WI38 (cell line): ENCODE data around the gene TXNDC5.

Experiments used
- H3K4me3 ChIP-seq: 2 replicates; pipeline ENCODE4 v1.5.1; 2011; ENCODE audit warnings: low read depth, mild to moderate bottlenecking, control low read depth, low read length
- TF ChIP-seq, protein P1 (sequence below): IDR thresholded peaks from 2 replicates; pipeline ENCODE4 v1.5.1; 2012; ENCODE audit warnings: low read depth, mild to moderate bottlenecking, control low read depth, low read length

The TXNDC5 gene

DNA sequence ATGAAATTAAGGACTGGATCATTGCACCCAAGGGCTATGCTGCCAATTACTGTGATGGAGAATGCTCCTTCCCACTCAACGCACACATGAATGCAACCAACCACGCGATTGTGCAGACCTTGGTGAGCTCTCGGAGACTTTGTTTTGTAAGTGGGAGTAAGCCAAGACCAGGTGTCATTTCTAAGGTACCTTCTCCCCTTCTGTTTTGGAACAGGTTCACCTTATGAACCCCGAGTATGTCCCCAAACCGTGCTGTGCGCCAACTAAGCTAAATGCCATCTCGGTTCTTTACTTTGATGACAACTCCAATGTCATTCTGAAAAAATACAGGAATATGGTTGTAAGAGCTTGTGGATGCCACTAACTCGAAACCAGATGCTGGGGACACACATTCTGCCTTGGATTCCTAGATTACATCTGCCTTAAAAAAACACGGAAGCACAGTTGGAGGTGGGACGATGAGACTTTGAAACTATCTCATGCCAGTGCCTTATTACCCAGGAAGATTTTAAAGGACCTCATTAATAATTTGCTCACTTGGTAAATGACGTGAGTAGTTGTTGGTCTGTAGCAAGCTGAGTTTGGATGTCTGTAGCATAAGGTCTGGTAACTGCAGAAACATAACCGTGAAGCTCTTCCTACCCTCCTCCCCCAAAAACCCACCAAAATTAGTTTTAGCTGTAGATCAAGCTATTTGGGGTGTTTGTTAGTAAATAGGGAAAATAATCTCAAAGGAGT lies 30.4 kb downstream of the TXNDC5 start:
- TF ChIP-seq, protein P1, sequence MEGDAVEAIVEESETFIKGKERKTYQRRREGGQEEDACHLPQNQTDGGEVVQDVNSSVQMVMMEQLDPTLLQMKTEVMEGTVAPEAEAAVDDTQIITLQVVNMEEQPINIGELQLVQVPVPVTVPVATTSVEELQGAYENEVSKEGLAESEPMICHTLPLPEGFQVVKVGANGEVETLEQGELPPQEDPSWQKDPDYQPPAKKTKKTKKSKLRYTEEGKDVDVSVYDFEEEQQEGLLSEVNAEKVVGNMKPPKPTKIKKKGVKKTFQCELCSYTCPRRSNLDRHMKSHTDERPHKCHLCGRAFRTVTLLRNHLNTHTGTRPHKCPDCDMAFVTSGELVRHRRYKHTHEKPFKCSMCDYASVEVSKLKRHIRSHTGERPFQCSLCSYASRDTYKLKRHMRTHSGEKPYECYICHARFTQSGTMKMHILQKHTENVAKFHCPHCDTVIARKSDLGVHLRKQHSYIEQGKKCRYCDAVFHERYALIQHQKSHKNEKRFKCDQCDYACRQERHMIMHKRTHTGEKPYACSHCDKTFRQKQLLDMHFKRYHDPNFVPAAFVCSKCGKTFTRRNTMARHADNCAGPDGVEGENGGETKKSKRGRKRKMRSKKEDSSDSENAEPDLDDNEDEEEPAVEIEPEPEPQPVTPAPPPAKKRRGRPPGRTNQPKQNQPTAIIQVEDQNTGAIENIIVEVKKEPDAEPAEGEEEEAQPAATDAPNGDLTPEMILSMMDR = no peak
- H3K4me3 ChIP-seq = no peak overlapping the region

DNA sequence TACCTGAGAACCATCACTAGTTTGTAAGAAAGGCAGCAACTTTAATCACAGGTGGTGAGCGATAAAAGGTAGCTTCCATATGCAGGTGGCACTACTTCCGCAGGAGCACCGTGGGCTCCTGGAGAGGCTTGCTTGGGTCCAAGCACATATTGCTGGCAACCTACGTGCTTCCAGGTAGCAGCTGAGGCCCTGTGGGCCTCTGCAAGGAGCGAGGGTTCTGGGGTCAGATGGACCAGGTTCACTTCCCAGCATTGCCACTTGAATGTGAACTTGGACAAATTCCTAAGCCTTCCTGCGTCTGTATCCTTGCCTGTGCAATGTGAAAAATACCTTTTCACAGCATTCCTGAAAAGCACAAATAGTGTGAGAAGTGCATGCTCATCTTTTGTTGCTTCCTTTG lies 31.0 kb downstream of the TXNDC5 start:
- H3K4me3 ChIP-seq = no peak overlapping the region
- TF ChIP-seq, protein P1 = no peak

DNA sequence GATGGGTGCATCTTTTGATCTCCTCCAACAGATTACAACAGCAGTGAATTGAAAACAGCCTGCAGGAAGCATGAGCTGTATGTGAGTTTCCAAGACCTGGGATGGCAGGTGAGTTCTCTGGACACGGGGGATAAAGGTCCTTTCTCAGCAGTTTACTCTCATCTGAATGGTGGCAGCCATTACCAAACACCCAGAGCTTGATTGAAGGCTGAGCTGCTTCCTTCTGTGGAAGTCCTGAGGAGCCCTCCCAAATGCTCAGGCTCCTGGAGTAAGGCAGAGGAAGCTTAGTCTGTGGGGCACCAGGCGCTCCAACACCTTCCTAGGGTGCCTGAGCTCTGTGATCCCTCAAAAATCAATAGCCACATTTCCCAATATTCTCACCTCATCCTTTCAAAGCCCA lies 31.5 kb downstream of the TXNDC5 start:
- no peak overlapping the region for H3K4me3 ChIP-seq
- TF ChIP-seq, protein P1 = no peak

DNA sequence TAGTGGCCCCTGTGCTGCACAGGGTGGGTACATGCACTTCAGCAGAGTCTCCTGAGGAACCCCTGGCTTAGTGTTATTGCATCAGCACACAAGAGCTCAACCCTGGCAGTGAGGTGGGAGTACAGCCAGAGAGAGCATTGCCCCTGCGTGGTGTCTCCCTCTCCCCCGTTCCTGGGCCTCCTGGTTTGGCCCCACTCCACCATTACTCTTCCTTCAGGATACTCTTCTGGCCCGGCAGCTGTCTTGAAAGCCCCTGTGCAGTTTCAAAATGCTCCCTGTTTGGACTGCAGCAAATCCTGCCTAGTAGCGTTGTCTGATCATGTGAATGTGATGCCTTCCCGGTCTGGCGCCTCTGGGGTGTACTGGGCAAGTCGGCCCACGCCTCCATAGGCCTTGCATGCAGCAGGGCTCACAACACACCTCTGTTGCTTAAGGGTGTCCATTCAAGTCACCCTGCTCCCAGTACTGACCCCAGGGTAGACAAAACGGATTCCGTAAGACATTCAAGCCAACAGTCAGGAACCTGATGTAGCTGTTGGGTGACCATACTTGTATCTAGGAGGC lies 32.1 kb downstream of the TXNDC5 start:
- H3K4me3 ChIP-seq = no peak overlapping the region
- TF ChIP-seq, protein P1 = no peak

DNA sequence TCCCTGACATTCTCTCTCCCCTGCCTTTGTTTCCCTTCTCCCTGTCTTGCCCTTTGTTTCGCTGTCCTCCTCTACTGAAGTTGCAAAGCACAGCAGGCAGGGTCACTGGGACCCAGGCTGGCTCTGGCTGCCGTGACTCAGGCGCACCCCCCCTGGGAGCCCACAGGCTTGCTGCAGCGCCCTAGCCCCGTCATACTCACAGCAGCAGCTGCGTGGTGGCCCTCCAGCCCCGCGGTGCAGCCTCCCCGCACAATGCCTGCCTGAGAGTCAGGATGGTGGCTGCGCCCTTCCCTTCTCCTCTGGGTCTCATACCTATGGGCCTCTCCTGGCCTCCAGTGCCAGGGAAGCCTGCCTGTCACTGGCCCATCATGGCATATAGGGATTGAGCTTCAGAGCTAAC lies 41.7 kb downstream of the TXNDC5 start:
- TF ChIP-seq, protein P1 = no peak
- no peak overlapping the region for H3K4me3 ChIP-seq

- TF ChIP-seq, protein P1 = no peak
- no peak overlapping the region for H3K4me3 ChIP-seq
These were observed 44.1 kb downstream of the TXNDC5 start for GRCh38 chr6:7866526-7866925.

DNA sequence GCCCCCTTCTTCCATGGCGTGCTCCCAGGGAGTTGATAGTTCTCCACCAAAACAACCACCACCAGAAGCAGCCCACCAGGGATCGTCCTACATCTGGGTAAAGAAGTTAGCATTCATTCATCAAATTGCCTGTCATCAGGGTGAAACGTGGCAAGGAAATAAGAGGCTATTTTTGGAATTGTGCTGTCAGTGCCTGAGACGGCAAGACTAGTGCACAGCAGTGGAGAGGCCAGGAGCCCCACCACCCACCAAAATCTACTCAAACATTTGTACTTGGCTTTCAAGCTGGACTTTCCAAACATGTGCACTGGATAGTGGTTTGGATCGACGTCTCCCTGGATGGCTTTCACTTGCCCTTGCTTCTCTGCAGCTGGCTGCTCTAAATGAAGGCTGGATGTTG lies 44.8 kb downstream of the TXNDC5 start:
- TF ChIP-seq, protein P1 = no peak
- H3K4me3 ChIP-seq = no peak overlapping the region
